HG03280 (cell line): ENCODE data around the gene NXN.
"Not testable (repeated sequence)": the region's sequence is repeated elsewhere in the genome, so short reads cannot be mapped to it uniquely, and the experiment has no call there.

Experiments
- ATAC-seq: cut with Tn5 transposase; IDR thresholded peaks from one replicate; pipeline ENCODE4 v1.9.1; 2021; ENCODE audit warnings: mild to moderate bottlenecking, moderate library complexity; ENCODE audit not compliant: unreplicated experiment

NXN gene

GRCh38 chr17:956905-957304, 22.7 kb downstream of the NXN start:
- no peak for ATAC-seq

GRCh38 chr17:954431-955164, 25.0 kb downstream of the NXN start:
- ATAC-seq = no peak

- no peak for ATAC-seq
These were observed 25.8 kb downstream of the NXN start for GRCh38 chr17:953767-954166.

- not testable (repeated sequence) for ATAC-seq
These were observed 27.0 kb downstream of the NXN start for GRCh38 chr17:952592-952991.

GRCh38 chr17:951325-952132, 28.0 kb downstream of the NXN start:
- no peak for ATAC-seq

GRCh38 chr17:949623-950303, 29.8 kb downstream of the NXN start:
- no peak for ATAC-seq

- no peak for ATAC-seq
These were observed 31.2 kb downstream of the NXN start for GRCh38 chr17:948284-948852.

- ATAC-seq = no peak
These were observed 32.9 kb downstream of the NXN start for GRCh38 chr17:946510-947236.

- no peak for ATAC-seq
These were observed 33.9 kb downstream of the NXN start for GRCh38 chr17:945672-946071.

- ATAC-seq = no peak
These were observed 35.2 kb downstream of the NXN start for GRCh38 chr17:944266-944826.

GRCh38 chr17:935485-935884, 44.1 kb downstream of the NXN start:
- no peak for ATAC-seq

- no peak for ATAC-seq
These were observed 46.1 kb downstream of the NXN start for GRCh38 chr17:933312-934073.

GRCh38 chr17:930258-930657, 49.3 kb downstream of the NXN start:
- ATAC-seq = no peak

- no peak for ATAC-seq
These were observed 50.0 kb downstream of the NXN start for GRCh38 chr17:929586-929985.

GRCh38 chr17:927611-928461, 51.7 kb downstream of the NXN start:
- ATAC-seq = no peak

GRCh38 chr17:925817-926216, 53.8 kb downstream of the NXN start:
- ATAC-seq = no peak

- ATAC-seq = no peak
These were observed 54.7 kb downstream of the NXN start for GRCh38 chr17:924711-925475.

- not testable (repeated sequence) for ATAC-seq
These were observed 55.3 kb downstream of the NXN start for GRCh38 chr17:924306-924705.
